Measurements from ENCODE around the gene SLC26A9.

The SLC26A9 gene

DNA sequence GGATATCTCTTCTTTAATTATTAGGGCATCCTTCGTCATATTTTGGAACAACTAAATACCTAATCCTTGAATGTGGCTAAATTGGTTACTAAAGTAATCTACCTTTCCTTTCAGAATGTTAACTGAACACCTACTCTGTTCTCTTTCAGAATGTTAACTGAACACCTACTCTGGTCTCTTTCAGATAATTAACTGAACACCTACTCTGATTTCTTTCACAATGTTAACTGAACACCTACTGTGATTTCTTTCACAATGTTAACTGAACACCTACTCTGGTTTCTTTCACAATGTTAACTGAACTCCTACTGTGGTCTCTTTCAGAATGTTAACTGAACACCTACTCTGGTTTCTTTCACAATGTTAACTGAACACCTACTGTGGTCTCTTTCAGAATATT, 38.0 kb upstream of the SLC26A9 start:
- no peak for DNase-seq (ENCODE audit: low read depth)
- no peak overlapping the region for H3K9ac ChIP-seq (ENCODE audit: low read length)
- H3K36me3 ChIP-seq (ENCODE audit: control insufficient read depth, insufficient read depth, low read length, severe bottlenecking), result no peaks in the 10 kb centered on the region
- no peak overlapping the region for H3K4me3 ChIP-seq (ENCODE audit: low read length)
- H3K9me3 ChIP-seq (ENCODE audit: control insufficient read depth, low read length), result no peaks in the 10 kb centered on the region
- no peaks in the 10 kb centered on the region for H3K27me3 ChIP-seq (replicated peaks; ENCODE audit: control insufficient read depth, insufficient read depth, low read length)
- peaks cover 10% of the 10 kb centered on the region for H3K4me1 ChIP-seq (ENCODE audit: control insufficient read depth, insufficient read depth, low read length)

DNA sequence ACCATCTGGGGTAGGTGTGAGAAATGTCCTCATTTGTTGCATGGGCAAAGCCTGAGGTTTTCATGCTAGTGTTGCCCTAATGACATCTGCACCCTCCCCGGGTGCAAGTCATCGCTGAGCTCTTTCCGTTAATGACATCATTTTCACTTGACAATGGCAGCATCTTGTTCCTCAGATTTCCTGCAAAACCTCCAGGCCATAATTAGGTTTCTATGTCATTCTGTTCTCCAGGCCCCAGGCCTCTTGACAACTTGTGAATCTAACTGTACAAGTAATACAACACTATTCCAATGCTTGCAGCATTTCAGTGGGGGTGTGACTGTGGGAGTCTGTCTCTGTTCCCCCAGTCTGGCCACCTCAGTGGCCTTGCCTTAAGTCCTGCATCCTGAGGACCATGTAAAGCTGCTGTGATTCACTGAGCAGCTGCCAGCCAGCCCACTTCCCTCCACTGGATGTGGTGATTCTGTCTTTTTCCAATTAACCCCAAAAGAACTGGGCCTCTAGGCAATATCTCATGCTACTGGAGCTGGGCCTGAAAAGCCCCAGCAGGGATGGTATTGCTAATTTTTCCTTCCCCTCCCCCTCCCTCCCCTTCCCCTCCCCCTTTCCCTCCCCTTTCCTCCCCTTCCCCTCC, 37.1 kb upstream of the SLC26A9 start:
- Histone ChIP-seq H3K36me3 (ENCODE audit: control insufficient read depth, insufficient read depth, low read length, severe bottlenecking) (no peaks in the 10 kb centered on the region), H3K4me1 (ENCODE audit: control insufficient read depth, insufficient read depth, low read length) (peaks cover 19% of the 10 kb centered on the region), H3K4me3 (ENCODE audit: low read length) (no peak overlapping the region), H3K27me3 (replicated peaks; ENCODE audit: control insufficient read depth, insufficient read depth, low read length) (no peaks in the 10 kb centered on the region), H3K9me3 (ENCODE audit: control insufficient read depth, low read length) (no peaks in the 10 kb centered on the region), H3K9ac (ENCODE audit: low read length) (no peak overlapping the region)
- no peak for DNase-seq (ENCODE audit: low read depth)

DNA sequence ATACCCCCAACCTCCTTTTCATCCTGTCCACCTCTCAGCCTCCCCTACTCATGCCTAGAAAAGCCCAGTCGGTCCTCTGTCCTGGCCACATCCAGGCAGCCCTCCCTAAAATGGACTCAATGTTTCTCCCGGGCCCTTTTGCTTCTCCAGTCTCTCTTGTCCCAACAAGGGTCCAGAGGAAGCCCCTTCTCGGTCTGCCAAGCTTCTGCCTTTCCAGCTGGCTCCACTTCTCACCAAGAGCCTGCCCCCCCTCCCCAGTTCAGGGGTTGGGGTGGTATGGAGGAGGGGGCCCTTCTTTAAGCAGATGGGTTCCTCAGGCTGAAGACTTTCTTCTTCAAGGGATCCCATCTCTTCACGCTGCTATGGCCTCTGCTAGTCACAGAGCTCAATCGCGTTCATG, 36.0 kb upstream of the SLC26A9 start:
- no peak for DNase-seq (ENCODE audit: low read depth)
- Histone ChIP-seq H3K36me3 (ENCODE audit: control insufficient read depth, insufficient read depth, low read length, severe bottlenecking) (no peaks in the 10 kb centered on the region), H3K9ac (ENCODE audit: low read length) (no peak overlapping the region), H3K4me1 (ENCODE audit: control insufficient read depth, insufficient read depth, low read length) (peaks cover 20% of the 10 kb centered on the region), H3K9me3 (ENCODE audit: control insufficient read depth, low read length) (no peaks in the 10 kb centered on the region), H3K27me3 (replicated peaks; ENCODE audit: control insufficient read depth, insufficient read depth, low read length) (no peaks in the 10 kb centered on the region), H3K4me3 (ENCODE audit: low read length) (no peak overlapping the region)

DNA sequence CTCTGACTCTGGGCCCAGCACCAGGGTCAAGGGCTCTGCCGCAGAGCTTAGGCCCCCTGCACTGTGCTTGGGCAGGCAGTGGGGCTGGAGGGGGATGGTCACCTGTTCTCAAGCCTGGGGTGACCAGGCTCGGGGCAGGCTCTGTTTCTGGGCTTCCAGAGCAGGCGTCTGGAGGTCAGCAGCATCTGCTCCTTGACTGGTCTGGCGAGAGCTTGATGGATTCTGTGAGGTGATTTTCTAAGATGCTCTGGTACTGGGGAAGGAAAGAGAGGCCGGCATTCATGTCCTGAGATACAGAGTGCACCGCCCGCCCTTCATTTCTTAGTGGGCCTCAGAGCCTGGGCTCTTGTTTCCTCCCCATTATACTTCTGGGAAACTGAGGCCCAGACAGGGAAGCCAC, 35.4 kb upstream of the SLC26A9 start:
- Histone ChIP-seq H3K27me3 (replicated peaks; ENCODE audit: control insufficient read depth, insufficient read depth, low read length) (no peaks in the 10 kb centered on the region), H3K9me3 (ENCODE audit: control insufficient read depth, low read length) (no peaks in the 10 kb centered on the region), H3K9ac (ENCODE audit: low read length) (no peak overlapping the region), H3K4me1 (ENCODE audit: control insufficient read depth, insufficient read depth, low read length) (peaks cover 20% of the 10 kb centered on the region), H3K4me3 (ENCODE audit: low read length) (no peak overlapping the region), H3K36me3 (ENCODE audit: control insufficient read depth, insufficient read depth, low read length, severe bottlenecking) (no peaks in the 10 kb centered on the region)
- no peak for DNase-seq (ENCODE audit: low read depth)

DNA sequence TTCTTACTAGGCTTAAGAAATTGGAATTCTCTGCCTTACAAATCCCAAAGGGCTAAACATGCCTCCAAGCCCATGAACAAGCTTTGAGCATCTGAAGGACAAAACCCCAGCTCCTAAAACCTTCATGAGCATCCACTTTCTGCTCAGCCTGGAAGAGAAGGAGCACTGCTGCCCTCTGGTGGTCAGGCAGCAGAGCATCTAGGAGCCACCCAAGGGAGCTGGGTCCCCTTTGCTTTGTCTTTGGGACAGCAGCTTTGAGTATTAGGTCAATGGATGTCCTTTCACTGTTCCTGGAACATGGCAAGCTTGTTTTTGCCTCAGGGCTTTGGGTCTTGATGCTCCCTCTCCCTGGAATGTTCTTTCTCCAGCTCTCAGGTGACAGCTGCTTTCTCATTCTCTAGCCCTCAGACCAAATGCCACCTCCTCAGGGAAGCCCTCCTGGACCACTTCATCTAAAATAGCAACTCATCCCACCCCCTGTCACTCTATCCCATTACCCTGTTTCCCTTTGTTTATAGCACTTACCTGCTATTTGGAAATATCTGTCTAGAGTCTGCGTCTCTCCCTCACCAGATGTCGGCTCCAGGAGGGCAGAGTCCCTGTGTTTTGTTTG, 34.3 kb upstream of the SLC26A9 start:
- Histone ChIP-seq H3K9ac (ENCODE audit: low read length) (no peak overlapping the region), H3K9me3 (ENCODE audit: control insufficient read depth, low read length) (no peaks in the 10 kb centered on the region), H3K4me3 (ENCODE audit: low read length) (no peak overlapping the region), H3K36me3 (ENCODE audit: control insufficient read depth, insufficient read depth, low read length, severe bottlenecking) (no peaks in the 10 kb centered on the region), H3K27me3 (replicated peaks; ENCODE audit: control insufficient read depth, insufficient read depth, low read length) (no peaks in the 10 kb centered on the region), H3K4me1 (ENCODE audit: control insufficient read depth, insufficient read depth, low read length) (peaks cover 20% of the 10 kb centered on the region)
- peak; percentile 92 for DNase-seq (ENCODE audit: low read depth)

DNA sequence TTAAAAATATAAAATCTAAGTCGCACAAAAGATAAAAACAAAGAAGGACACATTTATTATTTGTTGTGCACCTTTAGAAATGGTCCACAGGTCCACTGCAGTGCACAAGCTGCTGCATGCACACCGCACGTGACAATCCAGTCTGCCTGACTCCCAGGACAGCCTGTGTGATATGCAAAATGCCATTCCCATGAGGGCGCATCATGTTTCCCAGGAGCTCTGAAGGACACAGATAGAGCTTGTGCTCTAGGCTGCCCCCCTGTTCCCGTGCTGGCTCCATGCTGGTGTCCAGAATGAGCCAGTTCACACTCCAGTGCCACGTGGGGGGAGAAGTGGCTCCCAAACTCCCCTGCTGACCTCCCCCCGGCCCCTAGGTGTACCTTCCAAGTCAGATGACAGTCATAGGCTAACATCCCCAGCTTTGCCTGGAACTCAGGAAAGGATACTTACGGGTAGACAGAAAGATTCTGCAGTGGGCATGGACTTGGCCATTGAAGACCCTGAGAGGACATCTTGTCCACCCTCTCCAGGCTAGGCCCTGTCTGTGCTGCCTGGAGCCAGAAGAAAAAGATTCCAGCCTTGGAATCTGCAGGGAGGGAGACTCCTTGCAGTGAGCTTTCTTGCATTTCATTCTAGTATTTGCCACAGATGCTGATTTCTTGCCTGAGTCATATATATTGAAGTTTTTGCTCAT, 33.6 kb upstream of the SLC26A9 start:
- Histone ChIP-seq H3K27me3 (replicated peaks; ENCODE audit: control insufficient read depth, insufficient read depth, low read length) (no peaks in the 10 kb centered on the region), H3K36me3 (ENCODE audit: control insufficient read depth, insufficient read depth, low read length, severe bottlenecking) (no peaks in the 10 kb centered on the region), H3K4me3 (ENCODE audit: low read length) (no peak overlapping the region), H3K9me3 (ENCODE audit: control insufficient read depth, low read length) (no peaks in the 10 kb centered on the region), H3K4me1 (ENCODE audit: control insufficient read depth, insufficient read depth, low read length) (peaks cover 20% of the 10 kb centered on the region), H3K9ac (ENCODE audit: low read length) (peak overlapping the region; percentile 17)
- peak; percentile 32 for DNase-seq (ENCODE audit: low read depth)

DNA sequence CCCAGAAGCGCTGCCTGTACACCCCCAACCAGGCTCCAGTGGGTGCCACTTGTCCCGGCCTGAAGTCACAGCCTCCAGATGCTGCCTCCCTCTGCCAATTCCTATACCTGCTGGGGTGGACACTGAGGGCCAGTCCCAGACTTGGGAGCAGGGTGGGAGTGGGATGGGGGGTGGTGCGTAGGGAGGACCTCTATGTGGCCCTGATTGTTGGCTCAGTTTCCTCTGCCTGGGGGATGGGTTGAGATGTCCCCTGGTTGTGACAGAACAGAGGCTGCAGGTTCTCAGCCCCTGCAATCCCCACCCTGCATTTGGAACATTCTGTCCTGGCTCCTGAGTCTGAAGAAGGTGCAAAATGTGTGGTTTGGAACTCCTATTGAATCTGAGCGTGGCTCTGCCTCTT, 32.8 kb upstream of the SLC26A9 start:
- H3K4me3 ChIP-seq (ENCODE audit: low read length), result no peak overlapping the region
- no peaks in the 10 kb centered on the region for H3K9me3 ChIP-seq (ENCODE audit: control insufficient read depth, low read length)
- H3K36me3 ChIP-seq (ENCODE audit: control insufficient read depth, insufficient read depth, low read length, severe bottlenecking), result no peaks in the 10 kb centered on the region
- DNase-seq (ENCODE audit: low read depth), result no peak
- peaks cover 20% of the 10 kb centered on the region for H3K4me1 ChIP-seq (ENCODE audit: control insufficient read depth, insufficient read depth, low read length)
- H3K27me3 ChIP-seq (replicated peaks; ENCODE audit: control insufficient read depth, insufficient read depth, low read length), result no peaks in the 10 kb centered on the region
- no peak overlapping the region for H3K9ac ChIP-seq (ENCODE audit: low read length)

DNA sequence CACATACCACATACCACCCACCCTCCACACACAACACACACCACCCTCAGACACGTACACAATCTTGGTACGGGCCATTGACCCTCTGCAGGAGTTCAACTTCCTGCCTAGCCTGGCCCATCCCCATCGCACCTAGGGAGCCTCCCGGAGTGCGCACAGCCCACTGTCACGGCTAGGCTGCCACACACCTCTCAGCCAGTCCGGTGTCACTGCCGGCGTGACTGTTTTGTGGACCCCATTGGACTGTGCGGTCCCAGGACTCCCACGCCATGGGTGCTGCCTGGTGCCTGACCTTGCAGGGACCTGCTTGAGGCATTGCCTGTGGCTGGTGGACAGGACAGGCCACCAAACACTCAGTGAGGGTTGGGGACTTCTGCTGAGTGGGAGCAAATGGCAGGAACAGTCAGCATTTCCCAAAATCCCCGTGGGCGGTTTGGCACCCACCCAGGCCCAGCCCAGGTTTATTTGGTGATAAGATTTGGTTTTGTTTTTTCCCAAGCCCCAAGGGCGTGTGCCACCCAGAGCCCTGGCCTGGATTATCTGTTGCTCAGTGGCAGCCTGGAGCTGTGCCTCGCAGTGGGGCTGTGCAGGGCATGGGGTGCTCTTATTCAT, 32.2 kb upstream of the SLC26A9 start:
- Histone ChIP-seq H3K4me3 (ENCODE audit: low read length) (no peak overlapping the region), H3K4me1 (ENCODE audit: control insufficient read depth, insufficient read depth, low read length) (peaks cover 20% of the 10 kb centered on the region), H3K9ac (ENCODE audit: low read length) (no peak overlapping the region), H3K9me3 (ENCODE audit: control insufficient read depth, low read length) (no peaks in the 10 kb centered on the region), H3K36me3 (ENCODE audit: control insufficient read depth, insufficient read depth, low read length, severe bottlenecking) (no peaks in the 10 kb centered on the region), H3K27me3 (replicated peaks; ENCODE audit: control insufficient read depth, insufficient read depth, low read length) (no peaks in the 10 kb centered on the region)
- no peak for DNase-seq (ENCODE audit: low read depth)

DNA sequence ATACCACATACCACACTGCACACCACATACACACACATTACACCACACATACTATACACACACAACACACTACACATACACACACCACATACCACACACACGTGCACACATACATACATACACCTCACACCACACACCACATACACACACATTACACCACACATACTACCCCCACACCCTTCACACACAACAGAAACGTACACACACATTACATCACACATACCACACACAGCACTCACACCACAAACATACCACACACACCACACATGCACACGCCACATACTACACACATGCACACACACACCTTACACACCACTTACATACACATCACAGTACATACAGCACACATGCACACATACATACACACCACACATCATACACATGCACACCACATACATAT, 31.5 kb upstream of the SLC26A9 start:
- DNase-seq (ENCODE audit: low read depth), result no peak
- Histone ChIP-seq H3K27me3 (replicated peaks; ENCODE audit: control insufficient read depth, insufficient read depth, low read length) (no peaks in the 10 kb centered on the region), H3K4me1 (ENCODE audit: control insufficient read depth, insufficient read depth, low read length) (peaks cover 20% of the 10 kb centered on the region), H3K36me3 (ENCODE audit: control insufficient read depth, insufficient read depth, low read length, severe bottlenecking) (no peaks in the 10 kb centered on the region), H3K9me3 (ENCODE audit: control insufficient read depth, low read length) (no peaks in the 10 kb centered on the region), H3K9ac (ENCODE audit: low read length) (no peak overlapping the region), H3K4me3 (ENCODE audit: low read length) (no peak overlapping the region)

DNA sequence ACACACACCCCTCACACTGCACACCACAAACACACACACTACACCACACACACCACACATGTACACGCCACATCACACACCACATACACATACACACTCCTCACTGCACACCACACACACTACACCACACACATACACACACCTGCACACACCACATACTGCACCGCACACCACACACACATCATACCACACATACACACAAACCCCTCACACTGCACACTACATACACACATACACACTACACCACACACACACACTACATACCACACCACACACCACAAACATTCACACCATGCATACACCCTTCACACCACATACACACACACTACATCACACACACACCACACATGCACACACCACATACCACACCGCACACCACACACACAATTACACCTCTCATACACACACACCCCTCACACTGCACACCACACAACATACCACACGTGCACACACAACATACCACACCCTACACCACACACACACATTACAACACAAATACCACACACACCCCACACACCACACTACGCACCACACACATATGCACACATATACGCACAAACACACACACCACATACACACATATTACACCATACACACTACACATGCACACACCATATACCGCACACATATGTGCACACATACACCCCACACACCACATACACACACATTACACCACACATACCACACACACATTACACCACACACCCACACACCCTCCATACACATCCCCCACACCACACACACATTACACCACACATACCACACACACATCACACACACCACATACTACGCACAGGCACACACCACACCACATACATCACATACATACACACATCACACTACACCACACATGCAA, 30.3 kb upstream of the SLC26A9 start:
- Histone ChIP-seq H3K4me1 (ENCODE audit: control insufficient read depth, insufficient read depth, low read length) (peaks cover 20% of the 10 kb centered on the region), H3K4me3 (ENCODE audit: low read length) (no peak overlapping the region), H3K27me3 (replicated peaks; ENCODE audit: control insufficient read depth, insufficient read depth, low read length) (no peaks in the 10 kb centered on the region), H3K9ac (ENCODE audit: low read length) (no peak overlapping the region), H3K9me3 (ENCODE audit: control insufficient read depth, low read length) (no peaks in the 10 kb centered on the region), H3K36me3 (ENCODE audit: control insufficient read depth, insufficient read depth, low read length, severe bottlenecking) (no peaks in the 10 kb centered on the region)
- DNase-seq (ENCODE audit: low read depth), result no peak

Data from adipocyte (in vitro differentiated cells).